Immature natural killer cell (primary cell): ENCODE results near the gene BICD1. TPM values are rescaled to one million over a fixed set of nuclear protein-coding genes. Genes with fewer than 3 reads are reported as not detected.

Source experiments
- polyA plus RNA-seq, 3 donors: library from polyadenylated mRNA; unstranded; fragments of 300-500 nt; fragmentation: Illumina TruSeq; gene quantifications; one replicate each; pipeline ENCODE4 v1.2.3, GENCODE V29; 2021

BICD1 gene
- polyA plus RNA-seq, 3 donors from 2014 or later = 1.0 to 9.1 (median 4.0) TPM

Other genes starting within 250 kb of the BICD1 start
- gene RESF1, start 147.4 kb upstream of the BICD1 start, polyA plus RNA-seq = 100 to 1,000 TPM in 1 of 3 donors, 10 to 100 TPM in 2; 42.0 to 225 (median 59.6) TPM